Renal cortical epithelial cell (primary cell): ENCODE measurements around the gene TMEM150C. TPM values are rescaled to one million over a fixed set of nuclear protein-coding genes. Genes with fewer than 3 reads are reported as not detected.
"Not testable (repeated sequence)": the region's sequence is repeated elsewhere in the genome, so short reads cannot be mapped to it uniquely, and the experiment has no call there.

Source experiments
- DNase-seq: peaks from one replicate; pipeline ENCODE4 v3.0.0-alpha.2; 2011; ENCODE audit warnings: low read depth
- total RNA-seq: library from RNA; depleted of rRNA; stranded (reverse); fragments of >200 nt; gene quantifications from 2 replicates; pipeline ENCODE4 v1.2.3, GENCODE V29; 2014

TMEM150C gene
- total RNA-seq, 1 donor from 2014 or later = 0.35 TPM

DNA sequence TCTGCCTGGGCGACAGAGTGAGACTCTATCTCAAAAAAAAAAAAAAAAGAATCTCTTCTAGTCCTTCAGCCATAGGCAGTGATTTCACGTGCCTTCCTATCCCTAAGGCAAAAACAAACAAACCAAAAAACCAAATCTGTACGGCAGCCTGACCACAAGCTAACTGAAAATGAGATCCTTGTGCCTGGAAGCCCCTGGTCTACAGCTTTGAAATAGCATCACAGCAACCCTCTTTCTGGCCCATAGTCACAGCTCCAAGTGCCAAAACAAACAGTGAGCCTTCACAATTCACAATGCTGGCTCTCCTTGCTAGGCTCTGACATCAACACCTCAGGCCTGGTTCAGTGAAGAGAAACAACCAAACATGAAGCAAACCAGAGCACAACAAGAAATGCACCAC lies 46.1 kb downstream of the TMEM150C start:
- DNase-seq = peak; percentile 85

GRCh38 chr4:82513382-82513781 lies 48.4 kb downstream of the TMEM150C start:
- DNase-seq = no peak

GRCh38 chr4:82510216-82510615 lies 51.6 kb downstream of the TMEM150C start:
- no peak for DNase-seq

GRCh38 chr4:82508806-82509428 lies 52.9 kb downstream of the TMEM150C start:
- DNase-seq = no peak

DNA sequence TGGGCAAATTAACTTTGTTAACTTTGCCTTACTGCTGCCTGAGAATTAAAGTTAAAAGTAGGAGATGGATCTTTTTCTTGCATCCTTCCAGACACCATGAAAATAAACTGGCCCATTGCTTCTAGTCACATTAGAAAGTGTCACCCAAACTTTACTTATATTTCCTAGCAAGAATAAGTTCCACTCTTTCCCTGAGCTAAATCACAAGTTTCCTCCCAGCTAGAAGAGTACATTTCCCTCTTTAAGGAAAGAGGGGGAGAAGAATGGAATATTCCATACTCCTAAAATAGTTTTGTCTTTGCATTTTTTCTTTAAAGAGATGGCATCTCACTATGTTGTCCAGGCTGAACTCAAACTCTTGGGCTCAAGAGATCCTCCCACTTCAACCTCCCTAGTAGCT lies 53.8 kb downstream of the TMEM150C start:
- DNase-seq = no peak

DNA sequence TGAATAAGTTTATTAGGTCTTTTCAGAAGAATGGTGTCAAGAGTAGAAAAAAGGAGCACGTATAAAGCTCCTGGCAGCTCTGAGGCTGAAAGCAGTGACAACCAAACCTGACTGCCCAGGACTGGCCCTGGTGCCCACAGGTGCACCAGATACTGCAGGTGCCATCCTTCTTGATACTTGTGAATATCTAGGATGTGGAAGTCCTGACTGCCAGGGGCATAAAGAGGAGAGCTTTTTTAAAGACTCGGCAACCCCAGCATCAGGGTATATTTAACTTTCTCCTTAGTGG lies 60.7 kb downstream of the TMEM150C start:
- no peak for DNase-seq

- no peak for DNase-seq
Measured at GRCh38 chr4:82500435-82501153, 61.2 kb downstream of the TMEM150C start.

DNA sequence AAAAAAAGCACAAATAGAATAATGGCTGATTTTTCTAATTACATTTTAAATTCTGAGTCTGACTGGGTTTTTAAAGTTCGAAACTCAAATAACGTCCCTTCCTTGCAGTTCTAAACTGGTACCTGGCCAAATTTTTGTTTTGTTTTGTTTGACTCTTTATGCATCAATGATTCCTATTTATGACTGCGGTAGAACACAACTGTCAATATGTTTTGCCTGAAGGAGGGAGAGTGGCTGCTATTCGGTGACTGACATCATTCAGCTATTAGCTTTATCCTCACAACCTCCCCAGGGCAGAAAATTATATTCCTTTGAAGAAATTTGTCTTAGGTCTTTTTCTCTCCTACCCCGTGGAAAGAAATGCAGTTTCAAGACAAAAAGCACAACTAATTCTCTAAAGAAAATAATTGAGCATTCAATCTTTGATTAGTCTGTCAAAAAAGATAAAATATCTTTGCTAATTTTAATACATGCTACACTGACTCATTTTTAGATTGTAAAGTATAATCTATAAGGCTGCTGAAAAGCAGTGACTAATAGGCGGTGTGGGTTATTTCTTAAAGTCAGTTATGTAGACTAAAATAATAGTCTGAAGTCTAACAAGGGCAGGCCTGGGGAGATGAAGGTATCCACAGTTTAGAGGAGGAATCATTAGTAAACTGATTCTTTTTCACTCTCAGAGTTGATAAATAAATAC lies 61.9 kb downstream of the TMEM150C start:
- DNase-seq = no peak

- no peak for DNase-seq
Measured at GRCh38 chr4:82496349-82496748, 65.4 kb downstream of the TMEM150C start.

- DNase-seq = no peak
Measured at GRCh38 chr4:82495666-82496065, 66.1 kb downstream of the TMEM150C start.

DNA sequence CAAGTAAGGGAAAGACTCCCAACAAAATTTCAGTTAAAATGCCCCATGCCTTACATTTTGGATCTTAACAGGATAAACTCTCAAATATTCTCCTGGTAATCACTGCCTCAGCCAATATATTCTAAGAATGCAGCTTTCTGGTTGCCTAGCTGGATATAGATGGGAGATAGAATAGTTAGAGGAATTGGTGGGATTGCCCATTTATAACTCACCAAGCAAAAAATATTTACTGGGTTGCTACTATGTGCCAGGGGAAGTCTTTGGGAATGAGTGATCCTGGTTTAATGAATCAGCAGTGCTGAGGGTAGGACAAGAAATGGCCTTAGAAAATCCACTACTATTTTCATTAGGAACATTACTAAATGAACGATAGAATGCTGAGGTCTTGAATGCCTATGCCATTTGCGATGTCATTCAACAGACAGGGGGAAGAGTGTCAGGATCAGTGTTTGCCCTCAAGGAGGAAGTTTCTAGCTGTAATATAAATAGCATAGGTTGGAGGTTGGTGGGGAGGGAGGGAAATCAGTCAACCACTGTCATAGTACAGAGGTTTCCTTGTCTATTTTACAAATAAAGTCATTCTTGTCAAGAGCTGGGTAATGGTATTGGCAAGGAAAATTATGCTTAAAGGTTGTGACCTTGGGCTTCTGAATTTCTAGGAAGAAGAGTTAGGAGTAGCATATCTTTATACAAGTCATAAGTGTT lies 67.9 kb downstream of the TMEM150C start:
- no peak for DNase-seq

DNA sequence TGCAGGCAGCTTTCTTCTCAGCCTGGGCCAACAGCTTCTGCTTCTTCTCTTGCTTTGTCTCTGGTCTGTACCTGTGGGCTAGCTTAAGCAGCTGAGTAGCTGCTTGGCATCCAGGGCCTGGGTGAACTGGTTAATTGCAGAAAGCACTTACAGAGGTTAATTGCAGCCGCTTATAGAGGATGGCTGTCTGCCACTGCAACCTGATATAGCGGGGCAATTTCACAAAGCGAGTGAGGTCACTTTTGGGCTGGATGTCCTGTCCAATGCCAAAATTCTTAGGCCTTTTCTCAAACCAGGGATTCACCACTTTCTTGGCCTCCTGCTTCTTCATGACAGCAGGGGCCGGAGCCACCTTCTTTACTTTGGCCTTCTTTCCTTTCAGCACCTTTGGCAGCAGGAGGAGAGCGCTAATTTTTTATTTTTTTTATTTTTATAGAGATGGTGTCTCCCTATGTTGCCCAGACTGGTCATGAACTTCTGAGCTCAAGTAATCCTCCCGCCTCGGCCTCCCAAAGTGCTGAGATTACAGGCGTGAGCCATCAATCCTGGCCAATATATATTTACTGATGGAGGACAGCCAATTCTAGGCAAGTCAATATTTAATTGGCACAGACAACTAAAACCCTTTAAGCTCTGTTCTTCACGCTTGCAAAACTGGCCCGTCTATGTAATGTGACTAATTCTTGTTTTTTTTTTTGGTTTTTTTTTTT lies 70.4 kb downstream of the TMEM150C start:
- DNase-seq = no peak

DNA sequence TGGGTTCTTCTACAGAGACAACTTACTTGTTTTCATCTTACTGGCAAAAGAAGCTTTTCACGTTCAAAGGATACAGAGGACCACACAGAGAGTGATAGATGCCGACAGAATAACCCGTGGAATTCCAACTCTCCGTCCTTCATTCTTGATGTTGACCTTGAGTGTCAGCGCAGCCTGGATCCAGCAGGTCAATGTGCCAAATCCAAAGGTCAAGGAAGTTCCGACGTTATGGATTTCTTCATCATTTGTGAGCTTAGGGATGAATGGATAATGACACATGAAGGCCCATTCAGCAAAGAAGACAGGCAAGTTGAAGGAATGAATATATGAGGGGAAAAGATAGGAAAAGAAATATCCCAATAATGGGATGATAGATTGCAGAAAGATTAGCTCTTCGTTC lies 71.8 kb downstream of the TMEM150C start:
- no peak for DNase-seq

DNA sequence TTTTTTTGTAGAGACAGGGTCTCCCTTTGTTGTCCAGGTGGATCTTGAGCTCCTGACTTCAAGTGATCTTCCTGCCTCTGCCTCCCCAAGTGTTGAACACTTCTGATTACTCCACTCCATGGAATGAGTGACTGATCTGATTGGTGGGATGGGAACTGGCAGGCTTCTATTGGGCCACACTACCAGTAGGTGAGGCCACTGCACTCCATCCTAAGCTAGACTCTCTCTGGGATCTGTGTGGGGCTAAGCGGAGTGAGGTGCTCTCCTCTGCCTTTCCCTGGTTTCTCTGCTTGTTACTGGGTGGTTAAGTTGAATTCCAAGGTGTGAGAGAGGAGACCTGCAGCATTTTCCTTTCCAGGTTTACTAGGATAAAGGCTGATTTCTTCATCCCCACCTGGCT lies 72.7 kb downstream of the TMEM150C start:
- no peak for DNase-seq

- DNase-seq = no peak
Measured at GRCh38 chr4:82484996-82485783, 76.6 kb downstream of the TMEM150C start.

DNA sequence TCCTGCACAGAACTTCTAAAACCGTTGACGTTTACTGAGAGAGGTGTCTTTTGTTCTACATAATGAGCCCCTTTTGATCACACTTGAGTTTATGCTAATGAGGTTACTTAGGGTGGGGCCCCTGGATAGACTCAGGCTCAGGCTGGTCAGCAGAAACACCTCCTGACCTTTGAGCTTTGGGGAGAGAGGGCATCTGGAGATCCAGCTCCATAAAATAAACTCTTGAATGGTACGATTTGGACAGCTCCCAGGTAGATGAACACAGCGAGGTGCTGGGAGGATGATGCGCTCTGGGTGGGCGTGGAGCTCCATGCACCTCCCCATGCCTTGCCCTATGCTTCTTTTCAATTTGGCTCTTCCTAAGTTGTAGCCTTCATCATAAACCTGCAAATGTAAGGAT lies 79.4 kb downstream of the TMEM150C start:
- DNase-seq = no peak

DNA sequence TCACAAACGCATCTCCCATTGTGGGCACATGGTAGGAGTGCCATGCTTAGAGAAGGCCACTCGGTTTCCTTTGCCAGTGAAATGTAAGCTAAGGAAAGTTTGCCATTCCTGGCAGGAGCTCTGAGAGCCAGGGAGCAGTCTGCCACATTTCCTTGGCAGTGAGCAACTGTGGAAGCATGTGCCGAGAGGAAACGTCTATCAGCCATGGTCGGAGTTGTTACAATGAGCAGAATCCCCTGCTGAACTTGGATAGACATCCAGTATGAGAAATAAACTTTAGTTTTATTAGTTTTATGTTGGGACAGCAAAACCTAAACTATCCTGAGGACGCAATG lies 80.3 kb downstream of the TMEM150C start:
- no peak for DNase-seq

DNA sequence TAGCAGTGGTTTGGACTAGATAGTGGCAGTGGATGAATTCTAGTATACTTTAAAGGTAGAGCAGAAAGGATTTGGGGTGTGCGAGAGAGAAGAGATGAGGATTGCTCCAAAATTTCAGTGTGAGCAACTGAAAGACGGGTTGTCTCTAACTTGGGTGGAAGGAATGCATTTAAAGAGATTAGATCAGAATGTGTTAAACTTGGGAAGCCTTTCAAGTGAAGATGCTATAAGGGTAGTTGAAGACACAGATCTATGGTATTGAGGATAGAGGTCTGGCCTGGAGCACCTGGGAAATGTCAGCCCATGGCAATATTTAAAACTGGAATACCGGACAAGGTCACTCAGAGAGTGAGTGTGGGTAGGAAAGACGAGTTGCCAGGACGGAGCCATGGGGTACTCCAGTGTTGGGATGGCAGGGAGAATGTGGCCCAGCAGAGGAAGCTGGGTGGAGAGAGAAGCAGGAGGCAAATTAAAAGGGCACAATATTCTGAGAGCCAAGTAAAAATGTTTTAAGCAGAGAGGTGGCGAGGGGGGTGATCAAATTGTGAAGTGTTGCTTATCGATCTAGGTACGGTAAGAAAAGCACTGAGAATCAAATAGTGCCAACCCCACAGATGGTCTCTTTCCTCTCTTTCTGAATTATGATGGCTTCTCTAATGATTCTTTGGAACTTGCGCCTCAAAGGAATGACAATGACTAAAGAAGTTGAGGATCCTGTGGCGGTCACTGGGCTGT lies 80.8 kb downstream of the TMEM150C start:
- DNase-seq = no peak

- no peak for DNase-seq
Measured at GRCh38 chr4:82479562-82479961, 82.2 kb downstream of the TMEM150C start.

- not testable (repeated sequence) for DNase-seq
Measured at GRCh38 chr4:82477469-82477868, 84.3 kb downstream of the TMEM150C start.

DNA sequence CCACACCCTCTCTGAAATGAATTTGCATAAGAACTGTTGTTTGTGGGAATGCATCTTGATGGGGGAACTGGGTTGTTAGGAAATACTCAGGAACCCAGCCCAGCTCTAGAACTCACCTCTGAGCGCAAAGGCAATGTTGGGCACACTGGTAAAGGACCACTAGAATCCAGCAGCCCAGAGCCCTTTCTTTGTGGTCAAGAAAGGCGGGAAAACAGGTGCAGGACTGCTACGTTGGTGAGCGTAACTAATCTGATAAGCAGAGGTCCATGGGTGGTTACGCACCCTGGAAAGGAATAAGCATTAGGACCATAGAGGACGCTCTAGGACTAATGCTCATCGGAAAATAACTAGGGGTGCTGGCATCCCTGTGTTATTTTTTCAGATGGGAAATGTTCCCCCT lies 85.9 kb downstream of the TMEM150C start:
- DNase-seq = not testable (repeated sequence)
